ENCODE results near the gene NOS1. TPM values are rescaled to one million over a fixed set of nuclear protein-coding genes. Genes with fewer than 3 reads are reported as not detected.

The NOS1 gene
- polyA plus RNA-seq, 1 donor from 2014 or later = not detected

- no peak for TF ChIP-seq POLR2AphosphoS5 (IDR thresholded peaks at IDR 0.05)
- no peak for TF ChIP-seq REST (IDR thresholded peaks at IDR 0.05; ENCODE audit: borderline replicate concordance)
- no peak for TF ChIP-seq SMC3 (conservative IDR thresholded peaks at IDR 0.05; ENCODE audit: poor library complexity)
- TF ChIP-seq TAF1 (IDR thresholded peaks at IDR 0.05; ENCODE audit: low read depth) = no peak
- TF ChIP-seq EP300 (conservative IDR thresholded peaks at IDR 0.05; ENCODE audit: poor library complexity, severe bottlenecking) = no peak
- no peak for TF ChIP-seq RAD21 (conservative IDR thresholded peaks at IDR 0.05)
- Histone ChIP-seq H3K4me2 (ENCODE audit: low read length) (no peak overlapping the region), H3K9ac (ENCODE audit: low read length) (no peak overlapping the region), H2AFZ (ENCODE audit: low read depth, low read length) (no peak overlapping the region), H3K9me2 (ENCODE audit: insufficient read depth, low read length) (no peaks in the 10 kb centered on the region), H3K27ac (ENCODE audit: low read length) (no peak overlapping the region), H3K27me3 (ENCODE audit: insufficient read depth, low read depth, low read length) (no peaks in the 10 kb centered on the region), H3F3A (ENCODE audit: insufficient read depth, low read length, poor library complexity, severe bottlenecking) (no peaks in the 10 kb centered on the region), H3K36me3 (ENCODE audit: insufficient read depth, low read length) (no peaks in the 10 kb centered on the region), H3K79me2 (replicated peaks; ENCODE audit: insufficient read depth, low read length) (no peaks in the 10 kb centered on the region), H4K20me1 (ENCODE audit: insufficient read depth) (no peaks in the 10 kb centered on the region), H3K4me3 (ENCODE audit: low read length) (no peak overlapping the region), H3K9me3 (ENCODE audit: low read length) (no peaks in the 10 kb centered on the region)
Measured at GRCh38 chr12:117393656-117394055, 32.2 kb upstream of the NOS1 start.

DNA sequence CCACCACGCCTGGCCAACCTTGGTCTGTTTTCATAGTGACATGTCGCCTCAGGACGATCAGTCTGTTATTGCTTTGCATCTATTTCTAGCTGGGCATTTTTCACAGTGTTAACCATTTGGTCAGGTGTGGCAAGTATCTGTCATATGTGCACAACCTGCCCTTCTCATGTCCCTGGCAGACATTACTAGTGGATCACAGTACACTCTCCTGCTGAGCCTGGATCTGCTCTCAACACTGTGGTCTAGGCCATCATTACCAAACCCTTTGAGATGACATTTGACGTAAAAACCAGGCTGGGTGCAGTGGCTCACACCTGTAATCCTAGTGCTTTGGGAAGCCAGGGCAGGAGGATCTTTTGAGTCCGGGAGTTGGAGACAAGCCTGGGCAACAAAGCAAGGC lies 29.4 kb upstream of the NOS1 start:
- Histone ChIP-seq H3K4me3 (ENCODE audit: low read length) (no peak overlapping the region), H3K9me3 (ENCODE audit: low read length) (no peaks in the 10 kb centered on the region), H3F3A (ENCODE audit: insufficient read depth, low read length, poor library complexity, severe bottlenecking) (no peaks in the 10 kb centered on the region), H3K27me3 (ENCODE audit: insufficient read depth, low read depth, low read length) (no peaks in the 10 kb centered on the region), H3K4me2 (ENCODE audit: low read length) (no peak overlapping the region), H3K79me2 (replicated peaks; ENCODE audit: insufficient read depth, low read length) (no peaks in the 10 kb centered on the region), H3K27ac (ENCODE audit: low read length) (no peak overlapping the region), H3K9ac (ENCODE audit: low read length) (no peak overlapping the region), H4K20me1 (ENCODE audit: insufficient read depth) (no peaks in the 10 kb centered on the region), H3K36me3 (ENCODE audit: insufficient read depth, low read length) (no peaks in the 10 kb centered on the region), H2AFZ (ENCODE audit: low read depth, low read length) (no peak overlapping the region), H3K9me2 (ENCODE audit: insufficient read depth, low read length) (no peaks in the 10 kb centered on the region)
- TF ChIP-seq TAF1 (IDR thresholded peaks at IDR 0.05; ENCODE audit: low read depth) (no peak), EZH2 (IDR thresholded peaks at IDR 0.05; ENCODE audit: borderline replicate concordance, insufficient read depth, low read length, poor library complexity, severe bottlenecking) (no peak), EP300 (conservative IDR thresholded peaks at IDR 0.05; ENCODE audit: poor library complexity, severe bottlenecking) (no peak)

DNA sequence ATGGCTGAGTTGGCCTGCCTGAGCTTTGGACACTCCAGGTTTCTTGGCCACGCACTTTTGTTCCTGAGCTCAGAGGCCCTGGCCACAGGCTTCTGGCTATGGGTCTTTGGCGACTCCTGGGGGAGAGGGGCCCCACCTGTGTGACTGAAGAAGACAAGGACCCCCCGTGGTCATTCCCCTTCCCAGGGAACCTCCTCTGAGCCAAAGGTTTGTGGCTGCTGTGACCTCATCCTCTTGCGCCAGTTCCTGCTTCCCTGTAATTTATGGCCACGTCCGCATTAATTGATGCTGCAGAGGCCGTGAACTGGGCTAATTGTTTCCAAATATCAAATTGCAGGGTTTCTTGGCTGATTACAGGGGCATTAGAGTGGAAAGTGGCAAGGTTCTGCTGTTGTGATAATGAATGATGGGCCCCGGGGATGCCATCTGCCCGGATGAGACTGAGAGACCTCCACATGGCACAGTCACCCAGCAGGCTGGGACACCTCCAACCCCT lies 27.6 kb upstream of the NOS1 start:
- Histone ChIP-seq H3K9ac (ENCODE audit: low read length) (no peak overlapping the region), H3K27ac (ENCODE audit: low read length) (no peak overlapping the region)

More for the DNA sequence above, 27.6 kb upstream of the NOS1 start:
- no peak overlapping the region for H3K4me3 ChIP-seq (ENCODE audit: low read length)
- H4K20me1 ChIP-seq (ENCODE audit: insufficient read depth) = no peaks in the 10 kb centered on the region
- H3K9me2 ChIP-seq (ENCODE audit: insufficient read depth, low read length) = no peaks in the 10 kb centered on the region
- H2AFZ ChIP-seq (ENCODE audit: low read depth, low read length) = no peak overlapping the region
- no peaks in the 10 kb centered on the region for H3K36me3 ChIP-seq (ENCODE audit: insufficient read depth, low read length)
- no peaks in the 10 kb centered on the region for H3K27me3 ChIP-seq (ENCODE audit: insufficient read depth, low read depth, low read length)
- TF ChIP-seq MXI1 (conservative IDR thresholded peaks at IDR 0.05; ENCODE audit: poor library complexity, severe bottlenecking) = no peak
- no peak for TF ChIP-seq POLR2AphosphoS5 (IDR thresholded peaks at IDR 0.05)
- TF ChIP-seq CTCF (IDR thresholded peaks at IDR 0.05; ENCODE audit: poor library complexity, severe bottlenecking) = no peak
- no peaks in the 10 kb centered on the region for H3K79me2 ChIP-seq (replicated peaks; ENCODE audit: insufficient read depth, low read length)
- no peaks in the 10 kb centered on the region for H3K9me3 ChIP-seq (ENCODE audit: low read length)
- H3F3A ChIP-seq (ENCODE audit: insufficient read depth, low read length, poor library complexity, severe bottlenecking) = no peaks in the 10 kb centered on the region
- H3K4me2 ChIP-seq (ENCODE audit: low read length) = no peak overlapping the region
